ENCODE data around the gene ATXN10. TPM values are rescaled to one million over a fixed set of nuclear protein-coding genes. Genes with fewer than 3 reads are reported as not detected.

Gene ATXN10
- total and polyA plus RNA-seq, 2 of the 13 experiments (the other 11 are each of a cell fraction or from before 2014, with no cell fraction given) = 60.1 to 194 TPM

DNA sequence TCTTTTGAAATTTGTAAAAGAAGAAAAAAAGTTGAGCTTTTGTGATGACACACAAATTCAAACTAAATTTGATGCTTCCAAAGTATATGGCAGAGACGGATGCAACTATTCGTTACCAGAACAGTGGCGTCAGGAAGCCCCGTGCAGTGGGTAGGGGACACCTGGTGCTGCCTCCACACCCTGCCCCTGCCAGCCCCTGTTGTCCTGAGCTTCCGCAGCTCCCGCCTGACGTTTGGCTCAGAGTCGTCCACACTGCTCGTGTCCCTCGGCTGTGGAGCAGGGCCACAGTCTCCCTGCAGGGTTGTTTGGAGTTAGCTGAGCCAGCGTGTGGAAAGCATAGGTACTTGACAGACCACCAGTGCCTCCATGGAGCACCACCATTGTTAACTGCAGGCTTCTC is 86.3 kb downstream of the ATXN10 start:
- BruUV-seq (replicated peaks) = no TSS peak
- 97% methylated on average over 11 of the region's 11 CpGs for WGBS (ENCODE audit: low lambda C conversion rate)
- H3K36me3 ChIP-seq (replicated peaks in 1 of 2; ENCODE audit: control insufficient read depth in 1 of 2, insufficient read depth in 2 of 2, low read length in 2 of 2) = peaks cover 12 to 27% of the 10 kb centered on the region in 2 experiments; a peak in 4 of 5 replicates

DNA sequence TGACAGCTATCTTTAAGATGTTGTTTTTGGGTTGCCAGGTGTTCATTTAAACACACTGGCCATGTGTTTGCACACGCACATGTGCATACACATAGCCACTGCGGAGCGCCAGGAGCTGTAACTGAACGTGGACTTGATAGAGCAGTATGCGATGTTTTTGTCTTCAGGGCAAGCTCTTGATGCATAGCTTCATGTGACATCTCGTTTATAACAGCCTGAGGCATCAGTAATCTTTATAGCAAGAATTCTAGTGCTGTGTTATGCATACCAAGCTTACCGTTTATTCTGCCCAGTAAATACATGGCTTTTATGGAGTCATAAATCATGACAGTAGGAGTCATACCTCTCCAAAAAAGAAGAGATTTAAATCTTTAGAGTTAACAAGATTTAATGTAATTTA is 87.0 kb downstream of the ATXN10 start:
- no peak overlapping the region for H3K27ac ChIP-seq (ENCODE audit: extremely low read length, insufficient read depth, low read length)
- CTCF ChIA-PET (ENCODE audit: low intra/inter-chr PET ratio, low total read pairs) = no interaction called here
- WGBS (ENCODE audit: low lambda C conversion rate) = 98% methylated on average over 7 of the region's 7 CpGs
- H3K9me3 ChIP-seq (ENCODE audit: low read length) = no peaks in the 10 kb centered on the region
- H4K20me1 ChIP-seq (ENCODE audit: insufficient read depth, low read length) = no peaks in the 10 kb centered on the region
- POLR2A ChIA-PET = no interaction called here
- ATAC-seq (no peak), DNase-seq (ENCODE audit: low spot score) (no peak), FAIRE-seq (no peak)
- no peaks in the 10 kb centered on the region for H3K79me2 ChIP-seq (ENCODE audit: insufficient read depth, low read length)
- in situ Hi-C loops (cut with HindIII; ENCODE audit: extremely low pct_ligation_motif_present, low pct_unique_long_range_greater_than_20kb) = no loop called here
- H3K4me1 ChIP-seq (ENCODE audit: insufficient read depth, low read length) = peaks cover 14% of the 10 kb centered on the region; the same call in 1 of the 2 replicates
- H3K36me3 ChIP-seq (replicated peaks in 1 of 2; ENCODE audit: control insufficient read depth in 1 of 2, insufficient read depth in 2 of 2, low read length in 2 of 2) = peaks cover 13 to 28% of the 10 kb centered on the region in 2 experiments; a peak in 4 of 5 replicates
- no peak overlapping the region for H3K4me2 ChIP-seq (ENCODE audit: low read depth, low read length)
- no TSS peak for BruUV-seq (replicated peaks)
- no peak overlapping the region for H3K9ac ChIP-seq (ENCODE audit: insufficient read depth, low read depth, low read length)
- no peak overlapping the region for H3K4me3 ChIP-seq (replicated peaks in 1 of 3; ENCODE audit: insufficient read depth in 1 of 3, low read depth in 2 of 3, low read length in 3 of 3)
- H3K27me3 ChIP-seq (ENCODE audit: control insufficient read depth in 1 of 2, insufficient read depth in 2 of 2, low read length in 2 of 2) = no peaks in the 10 kb centered on the region
- intact Hi-C loops (cut with micrococcal nuclease; ENCODE audit: unreplicated experiment) = no loop called here
- TF ChIP-seq ZNF660 (CRISPR knock-in tag; IDR thresholded peaks at IDR 0.05; ENCODE audit: borderline replicate concordance, low read depth) (no peak), ZNF772 (CRISPR knock-in tag; IDR thresholded peaks at IDR 0.05) (no peak), HOXA7 (CRISPR knock-in tag; IDR thresholded peaks at IDR 0.05) (no peak), FIP1L1 (IDR thresholded peaks at IDR 0.05; ENCODE audit: borderline replicate concordance, insufficient read depth, low read depth, low read length) (no peak), SMYD3 (CRISPR knock-in tag; IDR thresholded peaks at IDR 0.05) (no peak), YEATS2 (CRISPR knock-in tag; IDR thresholded peaks at IDR 0.05; ENCODE audit: borderline replicate concordance) (no peak), SIX1 (CRISPR knock-in tag; IDR thresholded peaks at IDR 0.05; ENCODE audit: borderline replicate concordance) (no peak), ZNF260 (CRISPR knock-in tag; IDR thresholded peaks at IDR 0.05; ENCODE audit: borderline replicate concordance, low read depth) (no peak), EEA1 (CRISPR knock-in tag; IDR thresholded peaks at IDR 0.05; ENCODE audit: borderline replicate concordance) (no peak), KLF11 (CRISPR knock-in tag; IDR thresholded peaks at IDR 0.05) (no peak), MYC (CRISPR knock-in tag; IDR thresholded peaks at IDR 0.05; ENCODE audit: borderline replicate concordance) (no peak)
- TF ChIP-seq, protein P1, sequence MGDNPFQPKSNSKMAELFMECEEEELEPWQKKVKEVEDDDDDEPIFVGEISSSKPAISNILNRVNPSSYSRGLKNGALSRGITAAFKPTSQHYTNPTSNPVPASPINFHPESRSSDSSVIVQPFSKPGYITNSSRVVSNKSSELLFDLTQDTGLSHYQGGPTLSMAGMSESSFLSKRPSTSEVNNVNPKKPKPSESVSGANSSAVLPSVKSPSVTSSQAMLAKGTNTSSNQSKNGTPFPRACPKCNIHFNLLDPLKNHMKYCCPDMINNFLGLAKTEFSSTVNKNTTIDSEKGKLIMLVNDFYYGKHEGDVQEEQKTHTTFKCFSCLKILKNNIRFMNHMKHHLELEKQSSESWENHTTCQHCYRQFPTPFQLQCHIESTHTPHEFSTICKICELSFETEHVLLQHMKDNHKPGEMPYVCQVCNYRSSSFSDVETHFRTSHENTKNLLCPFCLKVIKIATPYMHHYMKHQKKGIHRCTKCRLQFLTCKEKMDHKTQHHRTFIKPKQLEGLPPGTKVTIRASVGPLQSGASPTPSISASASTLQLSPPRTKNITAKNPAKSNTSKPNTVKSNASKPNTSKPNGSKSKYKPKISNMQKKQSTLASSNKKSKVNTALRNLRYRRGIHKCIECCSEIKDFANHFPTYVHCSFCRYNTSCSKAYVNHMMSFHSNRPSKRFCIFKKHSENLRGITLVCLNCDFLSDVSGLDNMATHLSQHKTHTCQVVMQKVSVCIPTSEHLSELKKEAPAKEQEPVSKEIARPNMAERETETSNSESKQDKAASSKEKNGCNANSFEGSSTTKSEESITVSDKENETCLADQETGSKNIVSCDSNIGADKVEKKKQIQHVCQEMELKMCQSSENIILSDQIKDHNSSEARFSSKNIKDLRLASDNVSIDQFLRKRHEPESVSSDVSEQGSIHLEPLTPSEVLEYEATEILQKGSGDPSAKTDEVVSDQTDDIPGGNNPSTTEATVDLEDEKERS (CRISPR knock-in tag; IDR thresholded peaks at IDR 0.05) = no peak
- H2AFZ ChIP-seq (ENCODE audit: low read length) = no peak overlapping the region

More for the DNA sequence above, 86.3 kb downstream of the ATXN10 start:
- Histone ChIP-seq H4K20me1 (ENCODE audit: insufficient read depth, low read length) (no peaks in the 10 kb centered on the region), H3K4me2 (ENCODE audit: low read depth, low read length) (no peak overlapping the region), H3K9me3 (ENCODE audit: low read length) (no peaks in the 10 kb centered on the region), H3K27ac (ENCODE audit: extremely low read length, insufficient read depth, low read length) (no peak overlapping the region), H3K27me3 (ENCODE audit: control insufficient read depth in 1 of 2, insufficient read depth in 2 of 2, low read length in 2 of 2) (no peaks in the 10 kb centered on the region), H3K79me2 (ENCODE audit: insufficient read depth, low read length) (no peaks in the 10 kb centered on the region), H3K4me1 (ENCODE audit: insufficient read depth, low read length) (peaks cover 9% of the 10 kb centered on the region; the same call in 1 of the 2 replicates), H3K9ac (ENCODE audit: insufficient read depth, low read depth, low read length) (no peak overlapping the region), H3K4me3 (replicated peaks in 1 of 3; ENCODE audit: insufficient read depth in 1 of 3, low read depth in 2 of 3, low read length in 3 of 3) (no peak overlapping the region), H2AFZ (ENCODE audit: low read length) (no peak overlapping the region)
- intact Hi-C loops (cut with micrococcal nuclease; ENCODE audit: unreplicated experiment) = no loop called here
- DNase-seq (ENCODE audit: low spot score) = no peak
- TF ChIP-seq, protein P2, sequence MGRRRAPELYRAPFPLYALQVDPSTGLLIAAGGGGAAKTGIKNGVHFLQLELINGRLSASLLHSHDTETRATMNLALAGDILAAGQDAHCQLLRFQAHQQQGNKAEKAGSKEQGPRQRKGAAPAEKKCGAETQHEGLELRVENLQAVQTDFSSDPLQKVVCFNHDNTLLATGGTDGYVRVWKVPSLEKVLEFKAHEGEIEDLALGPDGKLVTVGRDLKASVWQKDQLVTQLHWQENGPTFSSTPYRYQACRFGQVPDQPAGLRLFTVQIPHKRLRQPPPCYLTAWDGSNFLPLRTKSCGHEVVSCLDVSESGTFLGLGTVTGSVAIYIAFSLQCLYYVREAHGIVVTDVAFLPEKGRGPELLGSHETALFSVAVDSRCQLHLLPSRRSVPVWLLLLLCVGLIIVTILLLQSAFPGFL (CRISPR knock-in tag; IDR thresholded peaks at IDR 0.05) = no peak
- TF ChIP-seq, protein P3, sequence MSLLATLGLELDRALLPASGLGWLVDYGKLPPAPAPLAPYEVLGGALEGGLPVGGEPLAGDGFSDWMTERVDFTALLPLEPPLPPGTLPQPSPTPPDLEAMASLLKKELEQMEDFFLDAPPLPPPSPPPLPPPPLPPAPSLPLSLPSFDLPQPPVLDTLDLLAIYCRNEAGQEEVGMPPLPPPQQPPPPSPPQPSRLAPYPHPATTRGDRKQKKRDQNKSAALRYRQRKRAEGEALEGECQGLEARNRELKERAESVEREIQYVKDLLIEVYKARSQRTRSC (CRISPR knock-in tag; IDR thresholded peaks at IDR 0.05; ENCODE audit: low read depth) = no peak
- no peak for TF ChIP-seq ZNF672 (CRISPR knock-in tag; IDR thresholded peaks at IDR 0.05)
- ChIA-PET POLR2A (no interaction called here), CTCF (ENCODE audit: low intra/inter-chr PET ratio, low total read pairs) (no interaction called here)
- in situ Hi-C loops (cut with HindIII; ENCODE audit: extremely low pct_ligation_motif_present, low pct_unique_long_range_greater_than_20kb) = no loop called here
- no peak for ATAC-seq
- no peak for FAIRE-seq

All from HepG2 (cell line).